Heart left ventricle (tissue), 16 donors: ENCODE data around the gene STK32C. TPM values are rescaled to one million over a fixed set of nuclear protein-coding genes. Genes with fewer than 3 reads are reported as not detected.

Experiments used
- ATAC-seq, 4 donors: fragments of 200-7000 bp; cut with Tn5 transposase; one replicate each; pipeline ENCODE4 v1.9.1; 2020 to 2022; ENCODE audit warnings: moderate library complexity in 4 of 4, mild to moderate bottlenecking in 3 of 4, moderate number of reproducible peaks in 1 of 4
- DNase-seq, 5 donors: peaks; one replicate each; pipeline ENCODE4 v3.0.0-alpha.2; 2020
- H3K27ac ChIP-seq, 12 donors: fragments of 200-600 bp; sonication (generic) in 4 of 12; one replicate each; pipeline versions ENCODE4 v1.5.0 to v1.8.0; 2016 to 2022; ENCODE audit warnings: mild to moderate bottlenecking in 2 of 12
- H3K27me3 ChIP-seq, 9 donors: fragments of 200-600 bp; sonication (generic) in 2 of 9; one replicate each; pipeline versions ENCODE4 v1.5.1 to v1.8.0; 2016 to 2022; ENCODE audit warnings: mild to moderate bottlenecking in 3 of 9
- H3K36me3 ChIP-seq, 9 donors: fragments of 200-600 bp; sonication (generic) in 2 of 9; one replicate each; pipeline versions ENCODE4 v1.5.0 to v1.8.0; 2018 to 2022; ENCODE audit warnings: mild to moderate bottlenecking in 2 of 9
- H3K4me1 ChIP-seq, 12 donors: fragments of 200-600 bp; sonication (generic) in 4 of 12; one replicate each; pipeline versions ENCODE4 v1.5.0 to v1.8.0; 2016 to 2022; ENCODE audit warnings: mild to moderate bottlenecking in 3 of 12
- H3K4me3 ChIP-seq, 12 donors: fragments of 200-600 bp; sonication (generic) in 4 of 12; one replicate each; pipeline versions ENCODE4 v1.5.0 to v1.8.0; 2017 to 2022; ENCODE audit warnings: mild to moderate bottlenecking in 9 of 12, moderate library complexity in 4 of 12
- H3K9me3 ChIP-seq, 12 donors: fragments of 200-600 bp; sonication (generic) in 4 of 12; one replicate each; pipeline versions ENCODE4 v1.5.0 to v1.8.0; 2016 to 2022; ENCODE audit warnings: mild to moderate bottlenecking in 1 of 12
- CTCF ChIP-seq, 12 donors: fragments of 200-600 bp; sonication (generic) in 4 of 12; IDR thresholded peaks; one replicate each; pipeline versions ENCODE4 v1.5.0 to v1.8.0; 2018 to 2022; ENCODE audit warnings: antibody characterized with exemption in 12 of 12, mild to moderate bottlenecking in 5 of 12
- POLR2A ChIP-seq, 2 donors: fragments of 450-650 bp; IDR thresholded peaks; one replicate each; pipeline ENCODE4 v1.6.1; 2017; ENCODE audit warnings: antibody characterized with exemption in 2 of 2, mild to moderate bottlenecking in 2 of 2, moderate library complexity in 2 of 2
- WGBS, 4 donors: extraction: QIAGEN DNeasy Blood & Tissue Kit in 2 of 4; methylation state at CpG; one replicate each; pipeline versions ENCODE4 v1.1.5 to v1.1.7; 2013 to 2018; 5-methylcytosine and 5-hydroxymethylcytosine counted together
- intact Hi-C, 10 donors: fragments of 100-400 bp; cut with DNase I; formaldehyde crosslinking; loops; one replicate each; pipeline versions ENCODE4 v1.11.1 to v1.14.2; 2022
- polyA plus RNA-seq, 2 donors: library from polyadenylated mRNA; stranded (reverse); fragments of 200-250 nt; gene quantifications; one replicate each; pipeline ENCODE4 v1.2.3, GENCODE V29; 2013
- total RNA-seq, 9 donors: library from RNA; depleted of rRNA in 2 of 9; stranded (reverse); fragments of >200 nt in 2 of 9; fragmentation: NEBNext Ultra II Directional in 3 of 9; extraction: Animal tissue kit (Norgen Biotek cat#: 25700) in 3 of 9; gene quantifications; one replicate each; pipeline versions ENCODE4 v1.1.0 to v1.2.4, GENCODE V29; 2016 to 2023
- donor health status: ischemic (EF 13 %, LVEDD 7.1; RV severe dilation, severe dysfunction).
- donor health status: healthy with polysubstance abuse.
- donor health status: DM: no; HTN: yes; CAD: no.
- donor health status: DM: no; HTN: no; CAD: no.
- donor health status: ischemic (EF 25% LVEDD 6.9; RV normal size, moderate dysfunction).
- donor health status: ischemic (EF 25% LVEDD 5.7; RV mildly dilated, moderate dysfunction).
- donor health status: healthy.
- donor health status: DM: yes; HTN: yes; CAD: no.
- donor health status: ischemic (EF 35%, LVEDD 5.7; RV mildly dilated, moderate dysfunction).
- donor health status: nonischemic (EF 11% LVEDD 7.7; RV severe dilation, severe dysfunction).
- donor health status: DM: yes; HTN: yes; CAD: no.
- donor health status: PGD.
- donor health status: ischemic (EF 29% LVEDD 5.4; RV normal size, mild dysfunction).
- donor health status: nonischemic (EF 23%, LVEDD 6.1; RV moderate dilation, normal function).

Gene STK32C
- total and polyA plus RNA-seq, 11 donors, result 3.8 to 9.8 (median 6.2) TPM

- peaks cover 0 to 7% (median 0%) of the 10 kb centered on the region in 9 donors for H3K36me3 ChIP-seq
- peaks cover 4 to 54% (median 32%) of the 10 kb centered on the region in 12 donors for H3K4me1 ChIP-seq
- no peak overlapping the region for H3K4me3 ChIP-seq
- H3K27me3 ChIP-seq, result no peaks in the 10 kb centered on the region
- H3K9me3 ChIP-seq, result no peaks in the 10 kb centered on the region
- TF ChIP-seq CTCF (IDR thresholded peaks at IDR 0.05), result no peak
- no peak for TF ChIP-seq POLR2A (IDR thresholded peaks at IDR 0.05)
- intact Hi-C loops, result loop anchor here in 1 of 10 donors (2.0 kb wide), 1 partner anchor 25 kb away; no protein-coding TSS in a partner anchor
- no peak overlapping the region for H3K27ac ChIP-seq
- WGBS, 4 donors, result 79 to 89% (median 87%) methylated on average over 7 of the region's 7 CpGs
- DNase-seq (no peak), ATAC-seq (no peak)
Measured at GRCh38 chr10:132333386-132333785, 25.6 kb upstream of the STK32C start.

DNA sequence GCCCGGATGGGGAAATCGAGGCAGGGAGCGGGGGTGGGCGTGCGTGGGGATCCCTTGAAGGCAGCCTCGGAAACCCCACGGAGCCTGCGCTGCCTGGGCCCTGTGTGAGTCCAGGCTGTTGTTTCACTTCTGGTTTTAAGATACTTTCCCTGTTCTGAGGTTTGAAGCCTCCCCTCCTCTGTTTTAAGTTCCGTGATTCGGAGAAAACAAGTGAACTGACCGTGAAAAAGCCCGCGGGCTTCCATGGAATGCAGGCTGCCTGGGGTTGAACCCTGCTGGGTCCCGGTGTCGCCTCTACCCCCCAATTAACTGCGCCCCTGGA lies 24.6 kb upstream of the STK32C start:
- 9 to 16% (median 14%) methylated on average over 11 to 16 of the region's 16 CpGs for WGBS, 4 donors
- intact Hi-C loops, result loop anchor here in 2 of 10 donors (1.0 to 2.0 kb wide), 2 partner anchors 24 kb away; no protein-coding TSS in a partner anchor
- TF ChIP-seq CTCF (IDR thresholded peaks at IDR 0.05) (no peak), POLR2A (IDR thresholded peaks at IDR 0.05) (no peak)

DNA sequence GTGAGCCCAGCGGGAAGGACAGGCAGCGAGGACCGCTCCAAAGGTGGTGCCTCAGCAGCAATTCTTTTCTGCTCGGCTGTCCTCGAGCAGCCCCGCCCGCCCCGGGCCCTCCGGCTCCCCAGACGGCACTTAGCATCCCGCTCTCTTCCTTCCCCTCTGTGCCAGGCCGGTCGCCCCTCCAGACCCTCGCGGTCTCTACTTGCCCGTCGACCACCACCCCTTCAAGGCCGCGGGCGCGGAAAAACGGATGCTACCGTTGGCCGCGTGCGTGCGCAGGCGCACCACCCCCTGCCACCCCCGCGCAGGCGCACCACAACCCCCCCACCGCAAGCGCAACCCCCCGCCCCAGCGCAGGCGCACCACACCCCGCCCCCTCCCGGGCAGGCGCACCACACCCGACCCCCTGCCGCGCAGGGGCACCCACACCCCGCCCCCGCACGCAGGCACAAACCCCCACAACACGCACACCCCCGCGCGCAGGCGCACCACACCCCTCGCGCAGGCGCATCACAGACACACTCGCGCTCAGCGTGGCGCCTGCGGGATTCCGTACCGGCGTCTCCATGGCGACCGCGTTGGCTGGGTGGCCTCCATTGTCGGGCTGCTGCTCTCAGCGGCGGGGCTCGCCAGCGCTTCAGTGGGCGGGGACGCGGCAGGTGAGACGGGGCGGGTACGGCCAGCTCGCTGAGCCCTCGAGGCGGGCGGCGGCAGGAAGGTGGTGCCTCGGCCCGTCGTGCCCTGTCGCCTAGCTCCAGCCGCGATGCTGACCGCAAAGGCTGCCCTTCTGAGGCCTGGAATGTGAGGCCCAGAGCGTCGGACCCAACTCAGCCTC lies 24.1 kb upstream of the STK32C start, which contains the start of gene LRRC27:
LRRC27 (plus strand) TSS at position 593 of the 832 bp plus-strand sequence. CDS start 1,332 bp downstream, outside the sequence.
- Histone ChIP-seq H3K4me3 (peak within 1 kb of the TSS; percentile 57 to 91 (median 84)), H3K4me1 (peaks cover 4 to 52% (median 32%) of the 10 kb centered on the region in 12 donors), H3K9me3 (no peaks in the 10 kb centered on the region), H3K27me3 (no peaks in the 10 kb centered on the region), H3K27ac (peak within 1 kb of the TSS; percentile 19 to 94 (median 88)), H3K36me3 (peaks cover 0 to 17% (median 0%) of the 10 kb centered on the region in 9 donors)
- intact Hi-C loops, result loop anchor here in 4 of 10 donors (1.0 to 2.0 kb wide), 3 partner anchors 21 to 24 kb away; no protein-coding TSS in a partner anchor
- 0 to 1% (median 0%) methylated on average over 13 to 87 of the region's 89 CpGs for WGBS, 4 donors
- ATAC-seq, result peak; percentile 91 to 93 (median 93)
- peak; percentile 99 to 100 (median 99) for DNase-seq
- TF ChIP-seq CTCF (IDR thresholded peaks at IDR 0.05), result no peak
- TF ChIP-seq POLR2A (IDR thresholded peaks at IDR 0.05), result peak in 1 of 2 donors; percentile 23

More for the DNA sequence above, 24.6 kb upstream of the STK32C start:
- Histone ChIP-seq H3K27ac (peak overlapping the region in 10 of 12 donors; percentile 17 to 90 (median 88)), H3K27me3 (no peaks in the 10 kb centered on the region), H3K9me3 (no peaks in the 10 kb centered on the region), H3K4me1 (peaks cover 4 to 53% (median 32%) of the 10 kb centered on the region in 12 donors), H3K4me3 (peak overlapping the region; percentile 47 to 91 (median 84)), H3K36me3 (peaks cover 0 to 12% (median 0%) of the 10 kb centered on the region in 9 donors)
- ATAC-seq (no peak), DNase-seq (no peak)

DNA sequence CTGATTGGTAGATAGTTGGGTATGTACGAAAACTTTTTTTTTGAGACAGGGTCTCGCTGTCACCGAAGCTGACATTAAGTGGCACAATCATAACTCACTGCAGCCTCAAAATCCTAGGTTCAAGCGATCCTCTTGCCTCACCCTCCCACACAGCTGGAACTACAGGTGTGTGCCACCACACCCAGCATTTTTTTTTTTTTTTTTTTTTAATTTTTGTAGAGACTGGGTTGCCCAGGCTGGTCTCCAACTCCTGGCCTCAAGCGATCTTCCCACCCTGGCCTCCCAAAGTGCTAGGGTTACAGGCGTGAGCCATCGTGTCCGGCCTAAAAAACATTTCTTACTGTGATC lies 22.7 kb upstream of the STK32C start:
- no peak for DNase-seq
- Histone ChIP-seq H3K27me3 (no peaks in the 10 kb centered on the region), H3K27ac (peak overlapping the region in 1 of 12 donors; percentile 88), H3K4me3 (peak overlapping the region in 11 of 12 donors; percentile 22 to 91 (median 85)), H3K4me1 (peaks cover 4 to 43% (median 27%) of the 10 kb centered on the region in 12 donors), H3K9me3 (no peaks in the 10 kb centered on the region), H3K36me3 (peaks cover 0 to 22% (median 0%) of the 10 kb centered on the region in 9 donors)
- ATAC-seq, result no peak
- intact Hi-C loops, result loop anchor here in 2 of 10 donors (2.0 kb wide), 2 partner anchors 20 to 22 kb away; no protein-coding TSS in a partner anchor
- 89 to 93% (median 90%) methylated on average over 8 of the region's 8 CpGs for WGBS, 4 donors
- TF ChIP-seq POLR2A (IDR thresholded peaks at IDR 0.05) (no peak), CTCF (IDR thresholded peaks at IDR 0.05) (no peak)
